HepG2 (cell line): Measurements from ENCODE around the gene PLBD2. TPM values are rescaled to one million over a fixed set of nuclear protein-coding genes. Genes with fewer than 3 reads are reported as not detected.

Experiments
- CREM ChIP-seq, 2 experiments: sonication (generic) in 1 of 2; formaldehyde crosslinking in 1 of 2; IDR thresholded peaks; 2 replicates each; pipeline versions ENCODE4 v1.4.0 to v1.6.1; 2016 to 2020; ENCODE audit warnings: antibody characterized with exemption in 1 of 2, mild to moderate bottlenecking in 1 of 2, missing genetic modification reagents in 1 of 2
- MAF1 ChIP-seq: sonication (generic); formaldehyde crosslinking; IDR thresholded peaks from 2 replicates; pipeline ENCODE4 v1.5.0; 2020; ENCODE audit warnings: missing genetic modification reagents, borderline replicate concordance
- MIXL1 ChIP-seq: IDR thresholded peaks from 2 replicates; pipeline ENCODE4 v1.6.1; 2016
- REXO4 ChIP-seq: sonication (generic); formaldehyde crosslinking; IDR thresholded peaks from 2 replicates; pipeline ENCODE4 v1.8.0; 2022; ENCODE audit warnings: missing genetic modification reagents, mild to moderate bottlenecking, borderline replicate concordance
- ZNF382 ChIP-seq: sonication (generic); formaldehyde crosslinking; IDR thresholded peaks from 2 replicates; pipeline ENCODE4 v1.5.0; 2020; ENCODE audit warnings: missing genetic modification reagents, mild to moderate bottlenecking, borderline replicate concordance
- ZNF501 ChIP-seq: sonication (generic); formaldehyde crosslinking; IDR thresholded peaks from 2 replicates; pipeline ENCODE4 v1.5.1; 2020; ENCODE audit warnings: mild to moderate bottlenecking, moderate library complexity, missing genetic modification reagents
- ZNF589 ChIP-seq: sonication (generic); formaldehyde crosslinking; conservative IDR thresholded peaks from 2 replicates; pipeline ENCODE4 v1.8.0; 2022; ENCODE audit warnings: mild to moderate bottlenecking, moderate library complexity, missing genetic modification reagents
- ZSCAN9 ChIP-seq: IDR thresholded peaks from 2 replicates; pipeline ENCODE4 v1.6.1; 2016; ENCODE audit warnings: borderline replicate concordance
- polyA plus RNA-seq, 8 experiments: library from polyadenylated mRNA; depleted of rRNA in 3 of 8; stranded (reverse) in 7 of 8; unstranded in 1 of 8; fragments of >200 nt; fragmentation: Illumina TruSeq in 4 of 8; extraction: Trizol in 4 of 8; gene quantifications; 2 replicates each; pipeline versions ENCODE4 v1.2.1 to v1.2.3, GENCODE V29; 2011 to 2016; ENCODE audit warnings: low read depth in 4 of 8, missing spikeins in 1 of 8, mixed read lengths in 1 of 8; ENCODE audit not compliant: insufficient read depth in 1 of 8
- total RNA-seq, 5 experiments: library from RNA; depleted of rRNA; stranded (reverse); fragments of >200 nt; fragmentation: Illumina TruSeq; extraction: Trizol; gene quantifications; 2 replicates each; pipeline ENCODE4 v1.2.3, GENCODE V29; 2016; ENCODE audit warnings: low read depth in 1 of 5
- TF ChIP-seq, protein P1 (sequence below): sonication (generic); formaldehyde crosslinking; IDR thresholded peaks from 2 replicates; pipeline ENCODE4 v1.4.0; 2020; ENCODE audit warnings: missing genetic modification reagents, borderline replicate concordance
- TF ChIP-seq, protein P2 (sequence below): IDR thresholded peaks from 2 replicates; pipeline ENCODE4 v1.6.1; 2016; ENCODE audit warnings: mild to moderate bottlenecking
- TF ChIP-seq, protein P3 (sequence below): sonication (generic); formaldehyde crosslinking; IDR thresholded peaks from 2 replicates; pipeline ENCODE4 v1.5.0; 2020; ENCODE audit warnings: mild to moderate bottlenecking, missing genetic modification reagents
- TF ChIP-seq, protein P4 (sequence below), 2 experiments: sonication (generic) in 1 of 2; formaldehyde crosslinking in 1 of 2; IDR thresholded peaks; 2 replicates each; pipeline versions ENCODE4 v1.4.0 to v1.6.1; 2018 to 2020; ENCODE audit warnings: missing genetic modification reagents in 2 of 2, borderline replicate concordance in 1 of 2, low read depth in 1 of 2, mild to moderate bottlenecking in 1 of 2, missing biosample characterization in 1 of 2
- TF ChIP-seq, protein P5 (sequence below): sonication (generic); formaldehyde crosslinking; IDR thresholded peaks from 2 replicates; pipeline ENCODE4 v1.4.0; 2020; ENCODE audit warnings: missing genetic modification reagents, mild to moderate bottlenecking, borderline replicate concordance

The PLBD2 gene
- total and polyA plus RNA-seq, 2 of the 13 experiments (the other 11 are each of a cell fraction or from before 2014, with no cell fraction given), result 6.7 to 8.5 TPM

DNA sequence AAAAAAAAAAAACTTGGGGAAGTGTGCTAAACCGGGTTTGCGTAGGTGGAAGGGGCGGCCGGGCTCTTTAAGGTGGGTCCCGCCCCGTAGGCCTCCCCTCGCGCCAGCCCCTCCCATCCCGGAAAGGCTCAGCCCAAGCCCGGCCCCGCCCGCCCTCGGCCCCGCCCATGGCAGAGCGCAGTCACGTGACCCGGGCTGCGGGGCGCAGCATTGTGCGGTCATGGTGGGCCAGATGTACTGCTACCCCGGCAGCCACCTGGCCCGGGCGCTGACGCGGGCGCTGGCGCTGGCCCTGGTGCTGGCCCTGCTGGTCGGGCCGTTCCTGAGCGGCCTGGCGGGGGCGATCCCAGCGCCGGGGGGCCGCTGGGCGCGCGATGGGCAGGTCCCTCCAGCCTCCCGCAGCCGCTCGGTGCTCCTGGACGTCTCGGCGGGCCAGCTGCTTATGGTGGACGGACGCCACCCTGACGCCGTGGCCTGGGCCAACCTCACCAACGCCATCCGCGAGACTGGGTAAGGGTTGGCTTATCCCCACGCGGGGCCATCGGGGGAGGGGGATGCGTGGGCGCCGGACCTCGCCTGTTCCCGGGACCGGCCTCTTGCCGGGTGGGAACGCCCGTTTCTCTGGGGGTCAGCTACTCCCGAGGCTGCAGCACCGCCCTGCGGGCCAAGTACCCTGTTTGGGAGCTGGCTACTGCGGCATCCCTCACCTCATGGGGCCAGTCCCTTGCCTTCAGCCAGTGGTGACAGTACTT, at the start of gene PLBD2 (continued):
- TF ChIP-seq MAF1 (CRISPR knock-in tag) (no peak), REXO4 (CRISPR knock-in tag) (0 out of 2 replicates have a peak, but pooled peaks have one; percentile 41), ZNF589 (no peak), ZSCAN9 (0 out of 2 replicates have a peak, but pooled peaks have one; percentile 26), ZNF501 (0 out of 2 replicates have a peak, but pooled peaks have one; percentile 31), ZNF382 (no peak), MIXL1 (no peak), CREM (IDR thresholded peaks at IDR 0.05) (no peak), CREM (CRISPR knock-in tag; IDR thresholded peaks at IDR 0.05) (no peak)
- TF ChIP-seq, protein P1, sequence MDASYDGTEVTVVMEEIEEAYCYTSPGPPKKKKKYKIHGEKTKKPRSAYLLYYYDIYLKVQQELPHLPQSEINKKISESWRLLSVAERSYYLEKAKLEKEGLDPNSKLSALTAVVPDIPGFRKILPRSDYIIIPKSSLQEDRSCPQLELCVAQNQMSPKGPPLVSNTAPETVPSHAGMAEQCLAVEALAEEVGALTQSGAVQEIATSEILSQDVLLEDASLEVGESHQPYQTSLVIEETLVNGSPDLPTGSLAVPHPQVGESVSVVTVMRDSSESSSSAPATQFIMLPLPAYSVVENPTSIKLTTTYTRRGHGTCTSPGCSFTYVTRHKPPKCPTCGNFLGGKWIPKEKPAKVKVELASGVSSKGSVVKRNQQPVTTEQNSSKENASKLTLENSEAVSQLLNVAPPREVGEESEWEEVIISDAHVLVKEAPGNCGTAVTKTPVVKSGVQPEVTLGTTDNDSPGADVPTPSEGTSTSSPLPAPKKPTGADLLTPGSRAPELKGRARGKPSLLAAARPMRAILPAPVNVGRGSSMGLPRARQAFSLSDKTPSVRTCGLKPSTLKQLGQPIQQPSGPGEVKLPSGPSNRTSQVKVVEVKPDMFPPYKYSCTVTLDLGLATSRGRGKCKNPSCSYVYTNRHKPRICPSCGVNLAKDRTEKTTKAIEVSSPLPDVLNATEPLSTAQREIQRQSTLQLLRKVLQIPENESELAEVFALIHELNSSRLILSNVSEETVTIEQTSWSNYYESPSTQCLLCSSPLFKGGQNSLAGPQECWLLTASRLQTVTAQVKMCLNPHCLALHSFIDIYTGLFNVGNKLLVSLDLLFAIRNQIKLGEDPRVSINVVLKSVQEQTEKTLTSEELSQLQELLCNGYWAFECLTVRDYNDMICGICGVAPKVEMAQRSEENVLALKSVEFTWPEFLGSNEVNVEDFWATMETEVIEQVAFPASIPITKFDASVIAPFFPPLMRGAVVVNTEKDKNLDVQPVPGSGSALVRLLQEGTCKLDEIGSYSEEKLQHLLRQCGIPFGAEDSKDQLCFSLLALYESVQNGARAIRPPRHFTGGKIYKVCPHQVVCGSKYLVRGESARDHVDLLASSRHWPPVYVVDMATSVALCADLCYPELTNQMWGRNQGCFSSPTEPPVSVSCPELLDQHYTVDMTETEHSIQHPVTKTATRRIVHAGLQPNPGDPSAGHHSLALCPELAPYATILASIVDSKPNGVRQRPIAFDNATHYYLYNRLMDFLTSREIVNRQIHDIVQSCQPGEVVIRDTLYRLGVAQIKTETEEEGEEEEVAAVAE (CRISPR knock-in tag), result no peak
- TF ChIP-seq, protein P2, sequence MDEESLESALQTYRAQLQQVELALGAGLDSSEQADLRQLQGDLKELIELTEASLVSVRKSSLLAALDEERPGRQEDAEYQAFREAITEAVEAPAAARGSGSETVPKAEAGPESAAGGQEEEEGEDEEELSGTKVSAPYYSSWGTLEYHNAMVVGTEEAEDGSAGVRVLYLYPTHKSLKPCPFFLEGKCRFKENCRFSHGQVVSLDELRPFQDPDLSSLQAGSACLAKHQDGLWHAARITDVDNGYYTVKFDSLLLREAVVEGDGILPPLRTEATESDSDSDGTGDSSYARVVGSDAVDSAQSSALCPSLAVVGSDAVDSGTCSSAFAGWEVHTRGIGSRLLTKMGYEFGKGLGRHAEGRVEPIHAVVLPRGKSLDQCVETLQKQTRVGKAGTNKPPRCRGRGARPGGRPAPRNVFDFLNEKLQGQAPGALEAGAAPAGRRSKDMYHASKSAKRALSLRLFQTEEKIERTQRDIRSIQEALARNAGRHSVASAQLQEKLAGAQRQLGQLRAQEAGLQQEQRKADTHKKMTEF (CRISPR knock-in tag), result peak; percentile 32; the same call in 1 of the 2 replicates
- TF ChIP-seq, protein P3, sequence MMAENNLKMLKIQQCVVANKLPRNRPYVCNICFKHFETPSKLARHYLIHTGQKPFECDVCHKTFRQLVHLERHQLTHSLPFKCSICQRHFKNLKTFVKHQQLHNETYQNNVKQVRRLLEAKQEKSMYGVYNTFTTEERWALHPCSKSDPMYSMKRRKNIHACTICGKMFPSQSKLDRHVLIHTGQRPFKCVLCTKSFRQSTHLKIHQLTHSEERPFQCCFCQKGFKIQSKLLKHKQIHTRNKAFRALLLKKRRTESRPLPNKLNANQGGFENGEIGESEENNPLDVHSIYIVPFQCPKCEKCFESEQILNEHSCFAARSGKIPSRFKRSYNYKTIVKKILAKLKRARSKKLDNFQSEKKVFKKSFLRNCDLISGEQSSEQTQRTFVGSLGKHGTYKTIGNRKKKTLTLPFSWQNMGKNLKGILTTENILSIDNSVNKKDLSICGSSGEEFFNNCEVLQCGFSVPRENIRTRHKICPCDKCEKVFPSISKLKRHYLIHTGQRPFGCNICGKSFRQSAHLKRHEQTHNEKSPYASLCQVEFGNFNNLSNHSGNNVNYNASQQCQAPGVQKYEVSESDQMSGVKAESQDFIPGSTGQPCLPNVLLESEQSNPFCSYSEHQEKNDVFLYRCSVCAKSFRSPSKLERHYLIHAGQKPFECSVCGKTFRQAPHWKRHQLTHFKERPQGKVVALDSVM (CRISPR knock-in tag), result 0 out of 2 replicates have a peak, but pooled peaks have one; percentile 16
- TF ChIP-seq, protein P4, sequence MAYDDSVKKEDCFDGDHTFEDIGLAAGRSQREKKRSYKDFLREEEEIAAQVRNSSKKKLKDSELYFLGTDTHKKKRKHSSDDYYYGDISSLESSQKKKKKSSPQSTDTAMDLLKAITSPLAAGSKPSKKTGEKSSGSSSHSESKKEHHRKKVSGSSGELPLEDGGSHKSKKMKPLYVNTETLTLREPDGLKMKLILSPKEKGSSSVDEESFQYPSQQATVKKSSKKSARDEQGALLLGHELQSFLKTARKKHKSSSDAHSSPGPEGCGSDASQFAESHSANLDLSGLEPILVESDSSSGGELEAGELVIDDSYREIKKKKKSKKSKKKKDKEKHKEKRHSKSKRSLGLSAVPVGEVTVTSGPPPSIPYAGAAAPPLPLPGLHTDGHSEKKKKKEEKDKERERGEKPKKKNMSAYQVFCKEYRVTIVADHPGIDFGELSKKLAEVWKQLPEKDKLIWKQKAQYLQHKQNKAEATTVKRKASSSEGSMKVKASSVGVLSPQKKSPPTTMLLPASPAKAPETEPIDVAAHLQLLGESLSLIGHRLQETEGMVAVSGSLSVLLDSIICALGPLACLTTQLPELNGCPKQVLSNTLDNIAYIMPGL (CRISPR knock-in tag; IDR thresholded peaks at IDR 0.05; ENCODE audit: borderline replicate concordance in 1 of 2, low read depth in 1 of 2), result peak in 1 of 2 experiments; percentile 56; a peak in 1 of 4 replicates
- TF ChIP-seq, protein P5, sequence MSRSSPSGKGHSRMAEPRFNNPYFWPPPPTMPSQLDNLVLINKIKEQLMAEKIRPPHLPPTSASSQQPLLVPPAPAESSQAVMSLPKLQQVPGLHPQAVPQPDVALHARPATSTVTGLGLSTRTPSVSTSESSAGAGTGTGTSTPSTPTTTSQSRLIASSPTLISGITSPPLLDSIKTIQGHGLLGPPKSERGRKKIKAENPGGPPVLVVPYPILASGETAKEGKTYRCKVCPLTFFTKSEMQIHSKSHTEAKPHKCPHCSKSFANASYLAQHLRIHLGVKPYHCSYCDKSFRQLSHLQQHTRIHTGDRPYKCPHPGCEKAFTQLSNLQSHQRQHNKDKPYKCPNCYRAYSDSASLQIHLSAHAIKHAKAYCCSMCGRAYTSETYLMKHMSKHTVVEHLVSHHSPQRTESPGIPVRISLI, result peak; percentile 13
